ENCODE data around the gene CSH1. TPM values are rescaled to one million over a fixed set of nuclear protein-coding genes. Genes with fewer than 3 reads are reported as not detected.
"Not testable (repeated sequence)": the region's sequence is repeated elsewhere in the genome, so short reads cannot be mapped to it uniquely, and the experiment has no call there.

CSH1 gene
- total RNA-seq, 2 donors from 2014 or later, result not detected

GRCh38 chr17:63881337-63881736, 15.0 kb downstream of the CSH1 start:
- ATAC-seq; intact Hi-C loops (cut with DNase I); DNase-seq: not testable (repeated sequence)

DNA sequence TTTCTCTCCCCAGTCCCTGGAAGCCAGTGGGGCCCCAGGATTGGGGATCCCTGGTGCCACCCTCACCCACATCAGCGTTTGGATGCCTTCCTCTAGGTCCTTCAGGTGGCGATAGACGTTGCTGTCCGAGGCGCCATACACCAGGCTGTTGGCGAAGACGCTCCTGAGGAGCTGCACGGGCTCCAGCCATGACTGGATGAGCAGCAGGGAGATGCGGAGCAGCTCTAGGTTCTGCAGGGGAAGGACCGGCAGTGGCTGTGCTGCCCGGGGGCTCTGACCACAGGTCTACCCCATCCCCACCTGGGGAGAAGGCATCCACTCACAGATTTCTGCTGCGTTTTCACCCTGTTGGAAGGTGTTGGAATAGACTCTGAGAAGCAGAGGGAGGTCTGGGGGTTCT, 15.7 kb downstream of the CSH1 start:
- ATAC-seq (no peak), DNase-seq (no peak)
- intact Hi-C loops (cut with DNase I), result no loop called here

DNA sequence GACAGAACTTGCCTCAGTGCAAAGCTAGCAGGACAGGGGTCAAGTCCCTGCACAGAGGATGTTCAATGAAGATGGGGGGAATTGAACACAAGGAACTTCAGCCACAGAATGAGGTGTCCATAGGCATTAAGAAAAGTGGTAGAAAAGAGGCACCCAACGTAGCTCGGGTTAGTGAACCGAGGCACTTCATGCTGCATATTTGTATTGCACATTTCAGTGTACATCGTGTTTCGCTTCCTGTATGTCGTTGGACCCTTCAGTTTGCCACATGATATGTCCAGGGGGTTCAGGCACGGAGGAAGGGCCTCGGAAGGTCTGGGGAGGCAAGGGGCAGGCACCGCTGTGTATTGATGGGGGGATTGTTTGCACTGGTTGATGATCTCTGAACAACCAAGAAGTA, 18.0 kb downstream of the CSH1 start:
- ATAC-seq; intact Hi-C loops (cut with DNase I): not testable (repeated sequence)

GRCh38 chr17:63874693-63875092, 21.7 kb downstream of the CSH1 start:
- intact Hi-C loops (cut with DNase I); DNase-seq; ATAC-seq: not testable (repeated sequence)

More for the DNA sequence above, 18.0 kb downstream of the CSH1 start:
- DNase-seq, result not testable (repeated sequence)

DNA sequence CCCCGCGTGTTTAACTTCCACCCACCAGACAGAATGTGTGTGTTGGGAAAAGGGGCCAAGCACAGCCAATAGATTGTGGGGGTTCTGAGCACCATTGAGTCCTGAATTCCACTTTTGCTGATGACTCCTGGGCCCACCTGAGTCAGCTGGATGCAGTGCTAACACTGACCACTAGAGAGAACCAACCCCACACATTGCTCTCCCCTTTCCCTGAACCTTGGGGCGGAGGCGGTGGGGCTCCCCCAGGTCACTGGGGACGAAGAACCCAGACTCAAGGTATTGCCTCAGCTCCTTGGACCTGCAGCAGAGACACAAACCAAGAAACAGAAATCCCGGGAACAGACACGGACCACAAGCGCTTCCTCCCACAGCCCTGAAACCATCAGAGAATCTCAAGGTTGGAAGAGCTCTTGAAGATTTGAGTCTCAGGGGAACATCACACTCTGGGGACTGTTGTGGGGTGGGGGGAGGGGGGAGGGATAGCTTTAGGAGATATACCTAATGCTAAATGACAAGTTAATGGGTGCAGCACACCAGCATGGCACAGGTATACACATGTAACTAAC, 22.2 kb downstream of the CSH1 start:
- intact Hi-C loops (cut with DNase I); DNase-seq; ATAC-seq: not testable (repeated sequence)

- ATAC-seq; DNase-seq; intact Hi-C loops (cut with DNase I): not testable (repeated sequence)
Measured at GRCh38 chr17:63873577-63873976, 22.8 kb downstream of the CSH1 start, which contains the start of gene CSH2. Gene CSH2 (minus strand): TSS chr17:63873677. CDS start chr17:63873614, 63 bp downstream.

- intact Hi-C loops (cut with DNase I); DNase-seq; ATAC-seq: not testable (repeated sequence)
Measured at GRCh38 chr17:63871646-63872365, 24.6 kb downstream of the CSH1 start.

GRCh38 chr17:63870292-63870665, 26.1 kb downstream of the CSH1 start:
- DNase-seq; ATAC-seq; intact Hi-C loops (cut with DNase I): not testable (repeated sequence)

- intact Hi-C loops (cut with DNase I); DNase-seq: not testable (repeated sequence)
- peak in 1 of 2 donors; percentile 31 for ATAC-seq
Measured at GRCh38 chr17:63869491-63870291, 26.7 kb downstream of the CSH1 start.

- ATAC-seq; DNase-seq; intact Hi-C loops (cut with DNase I): not testable (repeated sequence)
Measured at GRCh38 chr17:63866625-63867024, 29.7 kb downstream of the CSH1 start.

- no peak for ATAC-seq
- intact Hi-C loops (cut with DNase I), result no loop called here
- DNase-seq, result no peak
Measured at GRCh38 chr17:63859257-63859656, 37.1 kb downstream of the CSH1 start.

GRCh38 chr17:63856425-63856824, 39.9 kb downstream of the CSH1 start:
- DNase-seq, result not testable (repeated sequence)

DNA sequence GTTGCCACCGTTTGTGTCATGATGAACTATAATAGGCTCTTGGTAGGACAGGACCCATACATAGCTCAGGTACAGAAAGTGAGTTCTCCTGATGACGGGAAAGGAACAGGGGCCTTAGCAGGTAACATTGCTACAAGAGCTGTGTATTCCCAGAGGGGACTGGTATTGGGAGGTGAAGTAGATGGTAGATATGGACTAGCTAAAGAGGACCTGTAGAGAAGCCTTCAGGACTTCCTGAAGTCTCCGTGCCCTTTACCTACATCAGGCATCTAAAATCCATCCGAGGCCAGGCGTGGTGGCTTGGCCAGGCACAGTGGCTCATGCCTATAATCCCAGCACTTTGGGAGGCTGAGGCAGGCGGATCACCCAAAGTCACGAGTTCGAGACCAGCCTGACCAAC, 41.2 kb downstream of the CSH1 start:
- ATAC-seq (no peak), DNase-seq (no peak)
- intact Hi-C loops (cut with DNase I), result no loop called here

More at GRCh38 chr17:63856425-63856824, 39.9 kb downstream of the CSH1 start:
- ATAC-seq; intact Hi-C loops (cut with DNase I): not testable (repeated sequence)

DNA sequence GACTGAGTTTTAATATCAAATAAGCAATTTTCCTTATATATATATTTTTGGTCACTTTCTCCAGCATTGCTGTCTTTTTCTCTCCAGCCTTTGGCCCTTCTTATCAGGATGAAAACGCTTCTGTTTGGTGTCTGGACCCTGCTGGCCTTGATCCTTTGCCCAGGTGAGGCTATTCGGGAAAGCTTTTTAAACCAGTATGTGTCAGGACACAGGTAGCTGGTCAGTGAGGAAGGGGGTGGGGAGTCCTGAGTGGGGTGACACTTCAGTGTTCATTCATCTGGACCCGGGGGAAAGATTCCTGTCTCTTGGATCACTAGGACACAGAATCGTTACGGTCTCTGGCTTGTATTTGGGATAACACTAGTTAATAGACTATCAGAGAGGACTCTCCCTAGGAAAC, 41.7 kb downstream of the CSH1 start:
- DNase-seq (no peak), ATAC-seq (no peak)
- intact Hi-C loops (cut with DNase I), result no loop called here

- ATAC-seq (no peak), DNase-seq (no peak)
- intact Hi-C loops (cut with DNase I), result no loop called here
Measured at GRCh38 chr17:63853260-63853659, 43.1 kb downstream of the CSH1 start.

GRCh38 chr17:63850401-63850800, 46.0 kb downstream of the CSH1 start:
- intact Hi-C loops (cut with DNase I), result no loop called here
- no peak for DNase-seq
- ATAC-seq, result no peak

DNA sequence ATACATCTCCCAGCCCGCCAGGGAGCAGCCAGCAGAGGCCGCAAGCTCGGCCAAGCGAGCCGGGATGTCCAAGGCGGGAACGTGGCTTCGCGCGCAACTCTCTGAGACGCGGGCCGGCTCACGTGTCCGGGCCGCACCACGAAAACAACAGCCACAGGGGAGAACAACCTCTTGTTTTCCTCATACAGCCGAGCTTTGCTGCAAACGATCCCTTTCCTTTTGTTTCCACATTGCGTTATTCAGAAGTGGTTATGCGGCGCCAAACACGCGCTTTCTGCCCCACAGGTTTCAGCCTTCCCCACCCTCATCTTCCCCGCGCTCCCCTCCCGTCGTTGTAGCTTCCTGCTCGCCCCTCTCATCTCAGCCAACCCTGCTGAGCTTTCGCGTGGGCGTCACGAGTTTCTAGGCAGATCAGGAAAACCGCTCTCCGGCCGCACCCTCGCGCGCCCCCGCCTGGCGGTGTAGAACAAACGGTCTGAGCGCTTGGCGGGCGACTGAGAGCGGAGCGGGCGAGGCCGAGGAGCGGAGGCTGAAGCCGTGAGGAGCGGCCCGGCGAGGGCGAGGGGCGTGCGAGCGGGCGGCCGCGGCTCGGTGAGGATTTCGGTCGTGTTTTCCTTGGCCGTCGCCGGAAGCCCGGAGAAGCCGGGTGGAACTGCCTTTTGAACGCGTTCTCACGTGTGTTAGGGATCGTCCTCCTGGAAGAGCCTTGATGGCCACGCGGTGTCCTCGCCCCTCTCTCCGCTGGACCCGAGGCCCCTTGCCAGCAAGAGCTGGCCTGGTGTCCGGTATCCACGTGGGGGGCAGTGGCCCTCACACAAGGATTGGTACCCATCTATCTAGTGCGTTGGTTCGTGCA, 47.3 kb downstream of the CSH1 start:
- DNase-seq (peak; percentile 95), ATAC-seq (peak; percentile 93 to 97)
- intact Hi-C loops (cut with DNase I), result no loop called here

DNA sequence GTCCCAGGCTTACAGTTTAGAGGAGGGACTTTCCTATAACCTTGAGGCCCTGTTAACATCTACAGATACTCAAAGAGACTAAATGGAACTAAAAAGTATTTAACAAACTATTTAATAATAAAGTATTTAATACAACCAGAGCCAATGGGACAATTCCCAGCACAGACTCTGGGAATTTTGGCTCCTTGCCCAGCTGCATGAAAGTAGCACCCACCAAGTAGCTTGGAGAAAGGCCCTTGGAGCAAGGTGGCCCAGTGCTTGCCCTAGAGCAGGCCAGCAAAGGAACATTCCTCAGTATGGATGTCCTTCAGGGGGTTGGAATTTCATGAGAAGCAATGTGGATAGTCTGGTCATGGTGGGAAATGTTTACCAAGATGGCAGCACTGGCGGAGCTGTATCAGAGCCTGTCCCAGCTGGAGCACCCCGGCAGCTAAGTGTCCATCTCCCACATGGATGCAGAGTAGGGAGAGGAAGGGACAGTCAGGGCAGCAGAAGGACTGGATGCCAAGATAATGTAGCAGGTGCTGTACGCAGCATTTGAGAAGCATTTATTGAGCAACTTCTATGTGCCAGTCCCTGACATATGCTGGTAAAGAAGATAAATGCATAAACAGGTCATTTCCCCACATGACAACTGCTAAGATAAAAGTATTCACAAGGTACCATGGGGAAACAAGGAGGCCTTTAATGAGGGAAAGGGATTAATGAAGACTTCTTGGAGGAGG, 48.7 kb downstream of the CSH1 start:
- intact Hi-C loops (cut with DNase I), result no loop called here
- no peak for DNase-seq
- no peak for ATAC-seq

All from left cardiac atrium (tissue), 4 donors.